Esophagus squamous epithelium (tissue), 5 donors: ENCODE data around the gene MYL10. TPM values are rescaled to one million over a fixed set of nuclear protein-coding genes. Genes with fewer than 3 reads are reported as not detected.

Source experiments
- DNase-seq: peaks from one replicate; lab custom pipeline; 2025; lab: John Stamatoyannopoulos, UW
- H3K27ac ChIP-seq, 4 donors: fragments of 200-600 bp; sonication (generic); one replicate each; pipeline ENCODE4 v1.5.1; 2016 to 2019; ENCODE audit warnings: mild to moderate bottlenecking in 1 of 4
- H3K27me3 ChIP-seq, 4 donors: fragments of 200-600 bp; sonication (generic); 1 replicate in 3 of 4; 2 replicates in 1 of 4; pipeline versions ENCODE4 v1.5.1 to v1.6.0; 2017 to 2021; ENCODE audit warnings: antibody characterized with exemption in 1 of 4
- H3K36me3 ChIP-seq, 3 donors: fragments of 200-600 bp; sonication (generic); one replicate each; pipeline ENCODE4 v1.5.1; 2016 to 2019
- H3K4me1 ChIP-seq, 3 donors: fragments of 200-600 bp; sonication (generic); one replicate each; pipeline ENCODE4 v1.5.1; 2017 to 2019
- H3K4me3 ChIP-seq, 4 donors: fragments of 200-600 bp; sonication (generic); 1 replicate in 3 of 4; 2 replicates in 1 of 4; pipeline ENCODE4 v1.5.1; 2016 to 2019; ENCODE audit warnings: mild to moderate bottlenecking in 2 of 4, moderate library complexity in 1 of 4
- H3K9me3 ChIP-seq, 3 donors: fragments of 200-600 bp; sonication (generic); one replicate each; pipeline ENCODE4 v1.5.1; 2016 to 2019
- CTCF ChIP-seq, 6 experiments: fragments of 450-650 bp in 4 of 6; fragments of 200-600 bp in 2 of 6; sonication (generic) in 2 of 6; IDR thresholded peaks; one replicate each; pipeline ENCODE4 v1.5.1; 2016 to 2019; ENCODE audit warnings: antibody characterized with exemption in 6 of 6, mild to moderate bottlenecking in 4 of 6, moderate library complexity in 4 of 6
- POLR2A ChIP-seq, 4 donors: fragments of 450-650 bp; IDR thresholded peaks; one replicate each; pipeline ENCODE4 v1.6.1; 2017; ENCODE audit warnings: antibody characterized with exemption in 4 of 4, mild to moderate bottlenecking in 4 of 4, moderate library complexity in 3 of 4
- WGBS, 2 donors: methylation state at CpG; one replicate each; pipeline ENCODE4 v1.1.5; 2018; 5-methylcytosine and 5-hydroxymethylcytosine counted together
- intact Hi-C: fragments of 100-400 bp; cut with DNase I; formaldehyde crosslinking; loops from one replicate; pipeline ENCODE4 v1.15.0; 2022
- total RNA-seq, 4 donors: library from RNA; depleted of rRNA; stranded (reverse); fragments of >200 nt; gene quantifications; one replicate each; pipeline ENCODE4 v1.1.0, GENCODE V29; 2016
- donor health status: DM: yes; HTN: yes; CAD: no.

Gene MYL10
- total RNA-seq, 4 donors from 2014 or later, result not detected

- Histone ChIP-seq H3K4me1 (peaks cover 9 to 33% (median 13%) of the 10 kb centered on the region in 3 donors), H3K9me3 (peaks cover 0 to 5% (median 0%) of the 10 kb centered on the region in 3 donors), H3K27me3 (peaks cover 0 to 56% (median 0%) of the 10 kb centered on the region in 4 donors), H3K27ac (no peak overlapping the region), H3K4me3 (no peak overlapping the region), H3K36me3 (no peaks in the 10 kb centered on the region)
- TF ChIP-seq POLR2A (IDR thresholded peaks at IDR 0.05), result no peak
- no peak for TF ChIP-seq CTCF (IDR thresholded peaks at IDR 0.05)
- 53 to 75% methylated on average over 1 to 2 of the region's 6 CpGs for WGBS, 2 donors
- intact Hi-C loops, result no loop called here
- no peak for DNase-seq
Measured at GRCh38 chr7:101628522-101628921, 574 bp downstream of the MYL10 start.

GRCh38 chr7:101626758-101627157 is 2.3 kb downstream of the MYL10 start:
- Histone ChIP-seq H3K4me3 (no peak overlapping the region), H3K27ac (no peak overlapping the region), H3K4me1 (peaks cover 9 to 32% (median 13%) of the 10 kb centered on the region in 3 donors), H3K27me3 (peaks cover 0 to 74% (median 0%) of the 10 kb centered on the region in 4 donors), H3K9me3 (no peaks in the 10 kb centered on the region), H3K36me3 (no peaks in the 10 kb centered on the region)
- WGBS, 2 donors, result 80 to 85% methylated on average over 9 of the region's 9 CpGs
- DNase-seq, result no peak
- intact Hi-C loops, result no loop called here
- TF ChIP-seq CTCF (IDR thresholded peaks at IDR 0.05) (no peak), POLR2A (IDR thresholded peaks at IDR 0.05) (no peak)

GRCh38 chr7:101626069-101626671 is 2.9 kb downstream of the MYL10 start:
- no peak for TF ChIP-seq POLR2A (IDR thresholded peaks at IDR 0.05)
- TF ChIP-seq CTCF (IDR thresholded peaks at IDR 0.05), result no peak

GRCh38 chr7:101625031-101625791 is 3.9 kb downstream of the MYL10 start:
- no peak for DNase-seq
- TF ChIP-seq POLR2A (IDR thresholded peaks at IDR 0.05) (no peak), CTCF (IDR thresholded peaks at IDR 0.05) (no peak)
- WGBS, 2 donors, result 0 to 11% methylated on average over 6 to 13 of the region's 18 CpGs
- Histone ChIP-seq H3K4me3 (no peak overlapping the region), H3K27ac (no peak overlapping the region), H3K36me3 (no peaks in the 10 kb centered on the region), H3K27me3 (peaks cover 0 to 75% (median 0%) of the 10 kb centered on the region in 4 donors), H3K4me1 (peaks cover 0 to 17% (median 0%) of the 10 kb centered on the region in 3 donors), H3K9me3 (no peaks in the 10 kb centered on the region)
- intact Hi-C loops, result no loop called here

More at GRCh38 chr7:101626069-101626671, 2.9 kb downstream of the MYL10 start:
- no peaks in the 10 kb centered on the region for H3K9me3 ChIP-seq
- intact Hi-C loops, result no loop called here
- H3K27me3 ChIP-seq, result peaks cover 0 to 78% (median 0%) of the 10 kb centered on the region in 4 donors
- WGBS, 2 donors, result 33 to 73% methylated on average over 1 to 3 of the region's 15 CpGs
- H3K36me3 ChIP-seq, result no peaks in the 10 kb centered on the region
- peaks cover 5 to 26% (median 7%) of the 10 kb centered on the region in 3 donors for H3K4me1 ChIP-seq
- DNase-seq, result no peak
- no peak overlapping the region for H3K4me3 ChIP-seq
- no peak overlapping the region for H3K27ac ChIP-seq
